HG03432 (cell line): Measurements from ENCODE around the gene ANKRA2.

Experiments used
- ATAC-seq: cut with Tn5 transposase; IDR thresholded peaks from one replicate; pipeline ENCODE4 v1.9.1; 2021; ENCODE audit warnings: mild to moderate bottlenecking, moderate library complexity; ENCODE audit not compliant: unreplicated experiment

The ANKRA2 gene

DNA sequence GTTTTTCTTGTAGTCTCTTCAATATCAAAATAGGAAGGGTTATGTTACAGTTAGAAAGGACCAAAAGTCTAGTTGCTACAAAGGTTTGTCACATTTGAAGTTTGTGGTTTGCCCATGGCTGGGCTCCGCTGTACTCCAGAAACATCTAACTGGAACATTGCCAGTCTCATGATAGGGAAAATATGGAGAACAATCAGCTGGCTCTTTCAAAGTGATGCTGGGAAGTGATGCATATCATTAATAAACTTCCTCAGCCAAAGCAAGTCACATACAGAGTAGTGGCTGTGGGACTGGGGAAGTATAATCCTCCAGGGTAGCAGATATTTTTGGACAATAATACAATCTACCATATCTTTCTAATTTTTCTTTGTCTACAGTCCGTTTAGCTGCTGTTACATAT, 58.4 kb downstream of the ANKRA2 start:
- ATAC-seq: no peak

DNA sequence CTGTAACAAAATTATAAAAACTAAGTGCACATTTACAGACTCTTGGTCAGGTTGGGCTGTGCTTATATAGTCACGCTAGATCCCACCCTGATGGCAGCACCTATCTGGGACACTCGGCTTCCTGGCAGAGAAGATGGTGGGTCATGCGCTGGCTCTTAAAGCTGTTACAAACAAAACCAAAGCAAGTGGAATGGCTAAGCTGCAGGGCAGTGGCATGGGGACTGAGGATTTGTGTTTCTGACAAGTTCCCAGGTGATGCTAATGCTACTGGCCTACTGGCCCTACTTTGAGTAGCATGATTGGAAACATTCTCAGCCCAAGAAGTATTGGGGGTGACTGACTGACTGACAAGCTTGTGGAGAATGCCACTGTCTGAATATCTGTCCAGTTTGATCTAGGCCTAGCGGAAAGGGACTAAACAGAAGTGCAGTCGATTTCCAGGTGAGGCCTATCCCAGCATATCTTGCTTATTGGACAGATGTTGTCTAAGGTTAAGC, 58.9 kb downstream of the ANKRA2 start:
- no peak for ATAC-seq
